GM10248 (cell line): ENCODE results near the gene ZNF554.

Source experiments
- CTCF ChIA-PET: fragments of 300-600 bp; sonication (Branson Sonifier 250); formaldehyde crosslinking; extraction: SDS; loops from one replicate; lab custom pipeline; 2021; ENCODE audit warnings: antibody characterized with exemption; lab: Yijun Ruan, JAX
- POLR2A ChIA-PET: fragments of 350-650 bp; sonication (Branson Sonifier 250); formaldehyde crosslinking; extraction: SDS; loops from one replicate; lab custom pipeline; 2020; ENCODE audit warnings: antibody characterized with exemption; lab: Yijun Ruan, JAX
- DNase-seq: peaks from one replicate; pipeline ENCODE4 v3.0.0; 2012; ENCODE audit errors: extremely low spot score
- TF ChIP-seq, protein P1 (sequence below): IDR thresholded peaks from 2 replicates; pipeline ENCODE4 v1.5.1; 2012; ENCODE audit warnings: mild to moderate bottlenecking, low read depth; ENCODE audit errors: extremely low read depth, missing control alignments, control extremely low read depth

Gene ZNF554

DNA sequence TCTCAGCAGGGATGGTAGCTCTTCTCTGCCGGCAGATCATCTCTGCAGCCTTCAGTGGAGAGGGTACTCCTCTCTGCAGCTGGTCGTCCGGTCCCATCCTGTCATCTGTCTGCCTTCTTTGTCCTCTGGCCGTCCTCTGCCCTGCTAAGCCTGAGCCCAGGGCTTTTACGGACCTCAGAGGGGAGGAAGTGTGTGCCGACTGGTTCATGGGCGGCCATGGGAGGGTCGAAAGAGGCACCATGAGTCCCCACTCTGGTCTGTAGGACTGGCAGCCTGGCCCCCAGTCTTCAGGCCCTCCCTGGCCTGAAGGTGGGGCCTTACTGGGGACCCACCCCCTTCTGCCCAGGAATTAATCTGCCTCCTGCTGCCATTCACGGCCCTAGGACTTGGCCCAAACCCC, 4.0 kb downstream of the ZNF554 start:
- no peak for DNase-seq
- ChIA-PET POLR2A (no interaction called here), CTCF (interaction anchor here (1.4 to 3.0 kb wide), 3 partner anchors 10 to 64 kb away, joined by 4 to 11 read pairs (median 6); partner anchors contain the start of gene ZNF555)
- TF ChIP-seq, protein P1, sequence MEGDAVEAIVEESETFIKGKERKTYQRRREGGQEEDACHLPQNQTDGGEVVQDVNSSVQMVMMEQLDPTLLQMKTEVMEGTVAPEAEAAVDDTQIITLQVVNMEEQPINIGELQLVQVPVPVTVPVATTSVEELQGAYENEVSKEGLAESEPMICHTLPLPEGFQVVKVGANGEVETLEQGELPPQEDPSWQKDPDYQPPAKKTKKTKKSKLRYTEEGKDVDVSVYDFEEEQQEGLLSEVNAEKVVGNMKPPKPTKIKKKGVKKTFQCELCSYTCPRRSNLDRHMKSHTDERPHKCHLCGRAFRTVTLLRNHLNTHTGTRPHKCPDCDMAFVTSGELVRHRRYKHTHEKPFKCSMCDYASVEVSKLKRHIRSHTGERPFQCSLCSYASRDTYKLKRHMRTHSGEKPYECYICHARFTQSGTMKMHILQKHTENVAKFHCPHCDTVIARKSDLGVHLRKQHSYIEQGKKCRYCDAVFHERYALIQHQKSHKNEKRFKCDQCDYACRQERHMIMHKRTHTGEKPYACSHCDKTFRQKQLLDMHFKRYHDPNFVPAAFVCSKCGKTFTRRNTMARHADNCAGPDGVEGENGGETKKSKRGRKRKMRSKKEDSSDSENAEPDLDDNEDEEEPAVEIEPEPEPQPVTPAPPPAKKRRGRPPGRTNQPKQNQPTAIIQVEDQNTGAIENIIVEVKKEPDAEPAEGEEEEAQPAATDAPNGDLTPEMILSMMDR, result no peak

DNA sequence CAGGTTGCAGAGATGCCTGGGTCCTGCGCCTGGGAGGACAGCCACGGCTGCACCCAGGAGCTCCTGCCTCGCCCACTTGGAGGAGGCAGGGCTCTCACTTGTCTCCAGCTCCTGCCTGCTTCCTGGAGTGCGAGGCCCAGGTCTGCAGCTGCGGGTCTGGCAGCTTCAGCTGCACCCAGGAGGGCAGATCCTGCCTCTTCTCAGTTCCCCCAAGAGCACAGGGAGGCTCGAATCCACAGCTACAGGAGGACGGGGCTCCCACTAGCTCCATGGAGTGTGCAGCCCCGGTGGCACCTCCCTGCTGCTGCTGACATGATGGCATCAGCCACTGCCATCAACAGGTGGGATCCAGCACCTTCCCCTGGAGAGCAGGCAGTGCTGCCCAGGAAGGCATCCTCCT, 4.5 kb downstream of the ZNF554 start:
- ChIA-PET POLR2A (no interaction called here), CTCF (interaction anchor here (1.5 to 3.0 kb wide), 3 partner anchors 14 to 63 kb away, joined by 4 to 11 read pairs (median 6); partner anchors contain the start of gene ZNF555)
- TF ChIP-seq, protein P1, result no peak
- no peak for DNase-seq

DNA sequence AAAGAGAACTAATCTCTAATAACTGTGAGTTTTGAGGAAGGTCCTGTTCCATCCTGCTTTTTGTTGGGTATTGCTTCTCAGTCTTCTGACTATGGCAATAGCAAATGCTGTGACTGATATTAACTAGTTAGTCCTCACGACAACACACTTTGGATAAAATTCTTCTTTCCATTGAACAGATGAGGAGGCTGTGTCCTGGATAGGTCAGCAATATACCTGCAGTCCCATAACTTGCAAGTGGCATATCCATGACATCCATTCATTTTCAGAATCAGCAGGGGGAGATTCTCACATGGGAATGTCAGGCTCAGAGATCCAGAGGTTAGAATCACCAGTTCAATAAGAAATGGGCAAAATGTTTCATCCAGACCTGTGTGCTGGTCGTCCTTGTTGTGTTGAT, 7.4 kb downstream of the ZNF554 start:
- POLR2A ChIA-PET, result no interaction called here
- CTCF ChIA-PET, result interaction anchor here (0.8 kb wide), 1 partner anchor 23 kb away, joined by 3 read pairs; no protein-coding TSS in a partner anchor
- TF ChIP-seq, protein P1, result no peak
- no peak for DNase-seq

DNA sequence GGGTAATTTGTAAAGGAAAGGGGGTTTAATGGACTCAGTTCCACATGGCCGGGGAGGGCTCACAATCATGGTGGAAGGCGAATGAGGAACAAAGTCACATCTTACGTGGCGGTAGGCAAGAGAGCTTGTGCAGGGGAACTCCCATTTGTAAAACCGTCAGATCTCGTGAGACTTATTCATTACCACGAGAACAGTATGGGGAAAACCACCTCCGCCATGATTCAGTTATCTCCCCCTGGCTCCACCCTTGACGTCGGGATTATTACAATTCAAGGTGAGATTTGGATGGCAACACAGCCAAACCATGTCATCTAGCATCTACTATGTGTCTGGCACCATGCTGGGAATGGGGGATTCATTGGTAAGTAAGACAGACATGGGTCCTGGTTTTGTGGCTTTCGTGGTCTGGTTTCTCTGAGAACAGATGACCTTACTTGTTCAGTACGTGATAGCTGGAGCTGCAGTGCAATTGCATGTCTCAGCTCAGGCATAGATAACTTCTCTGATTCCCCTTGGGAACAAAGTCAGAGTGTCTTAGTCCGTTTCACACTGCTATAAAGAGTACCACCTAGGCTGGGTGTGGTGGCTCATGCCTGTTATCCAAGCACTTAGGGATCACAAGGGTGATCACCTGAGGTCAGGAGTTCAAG, 8.3 kb downstream of the ZNF554 start:
- ChIA-PET POLR2A (no interaction called here), CTCF (interaction anchor here (1.0 kb wide), 1 partner anchor 9 kb away, joined by 3 read pairs; no protein-coding TSS in a partner anchor)
- no peak for DNase-seq
- TF ChIP-seq, protein P1, result no peak

DNA sequence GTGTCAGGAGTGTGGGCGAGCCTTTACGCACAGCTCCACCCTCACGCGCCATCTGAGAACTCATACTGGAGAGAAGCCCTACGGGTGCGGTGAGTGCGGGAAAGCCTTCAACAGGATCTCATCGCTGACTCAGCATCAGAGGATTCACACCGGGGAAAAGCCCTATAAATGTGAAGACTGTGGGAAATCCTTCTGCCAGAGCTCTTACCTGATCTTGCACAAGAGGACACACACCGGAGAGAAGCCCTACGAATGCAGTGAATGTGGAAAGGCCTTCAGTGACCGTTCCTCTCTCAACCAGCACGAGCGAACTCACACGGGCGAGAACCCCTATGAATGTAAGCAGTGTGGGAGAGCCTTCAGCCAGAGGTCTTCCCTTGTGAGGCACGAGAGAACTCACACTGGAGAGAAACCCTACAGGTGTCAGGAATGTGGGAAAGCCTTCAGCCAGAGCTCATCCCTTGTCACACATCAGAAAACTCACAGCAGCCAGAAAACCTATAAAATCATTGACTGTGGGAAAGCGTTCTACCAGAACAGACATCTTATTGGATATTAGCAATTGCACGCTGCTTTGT, 14.7 kb downstream of the ZNF554 start:
- ChIA-PET CTCF (interaction anchor here (0.8 kb wide), 1 partner anchor 15 kb away, joined by 3 read pairs; no protein-coding TSS in a partner anchor), POLR2A (no interaction called here)
- TF ChIP-seq, protein P1, result no peak
- no peak for DNase-seq

DNA sequence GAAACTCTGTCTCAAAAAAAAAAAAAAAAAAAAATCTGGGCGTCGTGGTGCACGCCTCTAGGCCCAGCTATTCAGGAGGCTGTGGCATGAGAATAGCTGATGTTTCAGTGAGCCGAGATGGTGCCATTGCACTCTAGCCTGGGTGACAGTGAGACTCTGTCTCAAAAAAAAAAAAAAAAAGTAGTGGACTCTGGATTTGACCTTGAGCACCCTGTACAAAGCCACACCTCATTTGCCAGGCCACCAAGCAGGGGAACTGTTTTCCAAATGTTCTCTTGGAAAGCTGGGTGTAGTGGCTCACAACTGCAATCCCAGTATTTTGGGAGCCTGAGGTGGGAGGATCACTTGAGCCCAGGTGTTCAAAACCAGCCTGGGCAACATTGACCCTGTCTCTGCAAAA, 17.8 kb downstream of the ZNF554 start:
- TF ChIP-seq, protein P1, result no peak
- POLR2A ChIA-PET, result no interaction called here
- CTCF ChIA-PET, result interaction anchor here (1.3 kb wide), 1 partner anchor 13 kb away, joined by 4 read pairs; no protein-coding TSS in a partner anchor
- no peak for DNase-seq
